Measurements from ENCODE around the gene MED26. TPM values are rescaled to one million over a fixed set of nuclear protein-coding genes. Genes with fewer than 3 reads are reported as not detected.

MED26 gene, protein sequence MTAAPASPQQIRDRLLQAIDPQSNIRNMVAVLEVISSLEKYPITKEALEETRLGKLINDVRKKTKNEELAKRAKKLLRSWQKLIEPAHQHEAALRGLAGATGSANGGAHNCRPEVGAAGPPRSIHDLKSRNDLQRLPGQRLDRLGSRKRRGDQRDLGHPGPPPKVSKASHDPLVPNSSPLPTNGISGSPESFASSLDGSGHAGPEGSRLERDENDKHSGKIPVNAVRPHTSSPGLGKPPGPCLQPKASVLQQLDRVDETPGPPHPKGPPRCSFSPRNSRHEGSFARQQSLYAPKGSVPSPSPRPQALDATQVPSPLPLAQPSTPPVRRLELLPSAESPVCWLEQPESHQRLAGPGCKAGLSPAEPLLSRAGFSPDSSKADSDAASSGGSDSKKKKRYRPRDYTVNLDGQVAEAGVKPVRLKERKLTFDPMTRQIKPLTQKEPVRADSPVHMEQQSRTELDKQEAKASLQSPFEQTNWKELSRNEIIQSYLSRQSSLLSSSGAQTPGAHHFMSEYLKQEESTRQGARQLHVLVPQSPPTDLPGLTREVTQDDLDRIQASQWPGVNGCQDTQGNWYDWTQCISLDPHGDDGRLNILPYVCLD
- total RNA-seq (2014; rRNA removed; shearing (Covaris generic)) (13.1 and 15.4 TPM in 2 replicates), polyA plus RNA-seq (2016; fragmentation: Nextera tagmentation; extraction: Ambion mirVana) (7.4 and 8.6 TPM in 2 replicates)
- long read RNA-seq = 0 reads

DNA sequence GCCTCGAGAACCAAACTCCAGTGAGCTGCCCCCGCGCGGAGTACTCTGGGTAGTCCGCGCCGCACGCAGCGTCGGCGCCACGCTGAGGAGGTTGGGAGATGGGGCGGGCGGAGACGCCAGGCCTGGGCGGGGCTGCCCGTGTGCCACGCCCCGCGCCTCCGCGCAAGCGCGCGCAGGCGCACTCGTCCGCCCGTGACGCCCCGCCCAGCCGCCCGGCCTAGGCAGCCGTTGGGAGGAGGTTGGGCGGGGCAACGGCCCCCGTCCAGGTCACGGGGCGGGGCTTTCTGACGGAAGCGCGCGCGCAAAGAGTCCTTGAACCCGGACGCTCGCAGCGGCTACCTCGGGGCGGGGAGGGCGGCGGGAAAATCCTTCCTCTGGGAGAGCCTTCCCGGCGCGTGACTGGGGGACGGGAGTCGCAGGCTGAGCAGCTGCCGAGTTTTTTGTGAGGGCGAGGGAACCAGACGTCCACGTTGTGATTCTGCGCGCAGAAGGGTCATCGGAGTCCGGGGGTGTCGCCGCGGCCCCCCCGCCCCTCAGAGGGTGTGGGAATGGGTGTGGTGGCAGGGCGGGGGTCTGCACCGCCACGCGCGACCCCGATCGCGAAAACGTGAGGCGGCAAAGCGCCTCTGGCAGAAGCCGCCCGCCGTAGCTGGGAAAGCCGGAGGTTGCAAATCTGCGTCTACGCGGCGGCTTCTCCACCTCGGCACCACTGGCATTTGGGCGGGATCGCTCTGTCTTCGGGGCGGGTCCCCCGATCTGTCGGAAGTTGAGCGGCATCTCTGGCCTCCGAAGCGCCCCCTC is at the start of gene MED26:
Gene MED26, minus strand, starts transcription at position 22 of the 801 bp plus-strand sequence. CDS start 261 bp downstream, outside the sequence.
- peaks cover 21% of the 10 kb centered on the region for H3K27me3 Mint-ChIP-seq (ENCODE audit: insufficient read depth, low read depth, poor library complexity)
- H3K27ac Mint-ChIP-seq = peak within 1 kb of the TSS; percentile 98
- Histone ChIP-seq H3K79me2 (replicated peaks; ENCODE audit: insufficient read depth) (peaks cover 56% of the 10 kb centered on the region), H3K4me1 (ENCODE audit: insufficient read depth) (peaks cover 9% of the 10 kb centered on the region), H3K4me2 (peak within 1 kb of the TSS; percentile 96), H3K4me3 (peak within 1 kb of the TSS; percentile 94), H3K36me3 (ENCODE audit: insufficient read depth) (no peaks in the 10 kb centered on the region), H2AFZ (peak within 1 kb of the TSS; percentile 93), H3F3A (replicated peaks; ENCODE audit: low read depth) (peaks cover 10% of the 10 kb centered on the region; the same call in 1 of the 2 replicates), H3K27ac (ENCODE audit: low read depth) (peak within 1 kb of the TSS; percentile 94), H3K9me2 (ENCODE audit: insufficient read depth) (no peaks in the 10 kb centered on the region), H4K20me1 (replicated peaks; ENCODE audit: insufficient read depth) (peaks cover 30% of the 10 kb centered on the region), H3K27me3 (ENCODE audit: insufficient read depth) (no peaks in the 10 kb centered on the region)
- H3K4me3 Mint-ChIP-seq = peak within 1 kb of the TSS; percentile 97
- peaks cover 17% of the 10 kb centered on the region; the same call in 2 of the 3 replicates for H3K36me3 Mint-ChIP-seq (ENCODE audit: low read depth)
- peak; percentile 79 for ATAC-seq
- peaks cover 26% of the 10 kb centered on the region for H3K4me1 Mint-ChIP-seq
- peak; percentile 97 for DNase-seq (ENCODE audit: low spot score)
- no peaks in the 10 kb centered on the region; the same call in 2 of the 3 replicates for H3K9me3 Mint-ChIP-seq
- TF ChIP-seq ZNF114 (CRISPR knock-in tag; IDR thresholded peaks at IDR 0.05) = no peak
- TF ChIP-seq POLR2AphosphoS5 (IDR thresholded peaks at IDR 0.05; ENCODE audit: low read depth) = peak; percentile 83
- 0 out of 2 replicates have a peak, but pooled peaks have one; percentile 27 for TF ChIP-seq NANOG (IDR thresholded peaks at IDR 0.05; ENCODE audit: borderline replicate concordance)
- TF ChIP-seq CREB1 (CRISPR knock-in tag; IDR thresholded peaks at IDR 0.05; ENCODE audit: low read depth) = peak; percentile 45; the same call in 1 of the 2 replicates

GRCh38 chr19:16677055-16677454 is 49.1 kb upstream of the MED26 start:
- H3K36me3 Mint-ChIP-seq (ENCODE audit: low read depth) = peaks cover 22% of the 10 kb centered on the region
- H3K27me3 ChIP-seq (ENCODE audit: insufficient read depth) = no peaks in the 10 kb centered on the region
- H3K4me3 ChIP-seq = no peak overlapping the region
- H3K27ac Mint-ChIP-seq = no peak overlapping the region
- no peaks in the 10 kb centered on the region for H3K4me1 ChIP-seq (ENCODE audit: insufficient read depth)
- H3K4me1 Mint-ChIP-seq = no peaks in the 10 kb centered on the region
- no peak for DNase-seq (ENCODE audit: low spot score)
- no peaks in the 10 kb centered on the region for H3F3A ChIP-seq (replicated peaks; ENCODE audit: low read depth)
- H3K4me3 Mint-ChIP-seq = no peak overlapping the region
- no peak overlapping the region for H3K4me2 ChIP-seq
- H4K20me1 ChIP-seq (replicated peaks; ENCODE audit: insufficient read depth) = peaks cover 6% of the 10 kb centered on the region; the same call in 1 of the 2 replicates
- no peaks in the 10 kb centered on the region for H3K79me2 ChIP-seq (replicated peaks; ENCODE audit: insufficient read depth)
- no peak overlapping the region for H2AFZ ChIP-seq
- H3K9me3 Mint-ChIP-seq = no peaks in the 10 kb centered on the region; the same call in 2 of the 3 replicates
- H3K27ac ChIP-seq (ENCODE audit: low read depth) = no peak overlapping the region
- ATAC-seq = no peak
- H3K36me3 ChIP-seq (ENCODE audit: insufficient read depth) = peaks cover 7% of the 10 kb centered on the region
- no peaks in the 10 kb centered on the region for H3K27me3 Mint-ChIP-seq (ENCODE audit: insufficient read depth, low read depth, poor library complexity)
- no peaks in the 10 kb centered on the region for H3K9me2 ChIP-seq (ENCODE audit: insufficient read depth)
- TF ChIP-seq NANOG (IDR thresholded peaks at IDR 0.05; ENCODE audit: borderline replicate concordance) (no peak), EZH2phosphoT487 (IDR thresholded peaks at IDR 0.05; ENCODE audit: unreplicated experiment) (no peak), EZH2 (IDR thresholded peaks at IDR 0.05; ENCODE audit: low read depth, unreplicated experiment) (no peak), REST (IDR thresholded peaks at IDR 0.05; ENCODE audit: unreplicated experiment) (no peak), CREB1 (CRISPR knock-in tag; IDR thresholded peaks at IDR 0.05; ENCODE audit: low read depth) (no peak)
